Type B pancreatic cell (in vitro differentiated cells): Measurements from ENCODE around the gene BBIP1. TPM values are rescaled to one million over a fixed set of nuclear protein-coding genes. Genes with fewer than 3 reads are reported as not detected.

Source experiments
- DNase-seq: peaks from one replicate; pipeline ENCODE4 v3.0.0; 2021; ENCODE audit warnings: mixed read lengths; ENCODE audit not compliant: unreplicated experiment; ENCODE audit errors: extremely low spot score
- H3K27ac Mint-ChIP-seq: 2 replicates; pipeline ENCODE4 v1.8.0; 2021; ENCODE audit warnings: mild to moderate bottlenecking, mixed read lengths
- H3K27me3 Mint-ChIP-seq: 2 replicates; pipeline ENCODE4 v1.8.0; 2021; ENCODE audit warnings: mixed read lengths
- H3K36me3 Mint-ChIP-seq: 2 replicates; pipeline ENCODE4 v1.8.0; 2021; ENCODE audit warnings: mixed read lengths
- H3K4me1 Mint-ChIP-seq: one replicate; pipeline ENCODE4 v1.8.0; 2021; ENCODE audit warnings: mixed read lengths; ENCODE audit not compliant: unreplicated experiment
- H3K4me3 Mint-ChIP-seq: 2 replicates; pipeline ENCODE4 v1.8.0; 2021; ENCODE audit warnings: mild to moderate bottlenecking, mixed read lengths
- H3K9me3 Mint-ChIP-seq: 2 replicates; pipeline ENCODE4 v1.8.0; 2021; ENCODE audit warnings: mixed read lengths
- total RNA-seq: library from RNA; stranded (reverse); gene quantifications from 2 replicates; pipeline ENCODE4 v1.2.1, GENCODE V29; 2021; ENCODE audit warnings: low replicate concordance
- TF ChIP-seq, protein P1 (sequence below): fragments of 200-600 bp; sonication (generic); conservative IDR thresholded peaks from 2 replicates; pipeline ENCODE4 v1.5.0; 2021; ENCODE audit warnings: antibody characterized with exemption, mild to moderate bottlenecking

Gene BBIP1
- total RNA-seq, 1 donor from 2014 or later = 24.8 TPM

DNA sequence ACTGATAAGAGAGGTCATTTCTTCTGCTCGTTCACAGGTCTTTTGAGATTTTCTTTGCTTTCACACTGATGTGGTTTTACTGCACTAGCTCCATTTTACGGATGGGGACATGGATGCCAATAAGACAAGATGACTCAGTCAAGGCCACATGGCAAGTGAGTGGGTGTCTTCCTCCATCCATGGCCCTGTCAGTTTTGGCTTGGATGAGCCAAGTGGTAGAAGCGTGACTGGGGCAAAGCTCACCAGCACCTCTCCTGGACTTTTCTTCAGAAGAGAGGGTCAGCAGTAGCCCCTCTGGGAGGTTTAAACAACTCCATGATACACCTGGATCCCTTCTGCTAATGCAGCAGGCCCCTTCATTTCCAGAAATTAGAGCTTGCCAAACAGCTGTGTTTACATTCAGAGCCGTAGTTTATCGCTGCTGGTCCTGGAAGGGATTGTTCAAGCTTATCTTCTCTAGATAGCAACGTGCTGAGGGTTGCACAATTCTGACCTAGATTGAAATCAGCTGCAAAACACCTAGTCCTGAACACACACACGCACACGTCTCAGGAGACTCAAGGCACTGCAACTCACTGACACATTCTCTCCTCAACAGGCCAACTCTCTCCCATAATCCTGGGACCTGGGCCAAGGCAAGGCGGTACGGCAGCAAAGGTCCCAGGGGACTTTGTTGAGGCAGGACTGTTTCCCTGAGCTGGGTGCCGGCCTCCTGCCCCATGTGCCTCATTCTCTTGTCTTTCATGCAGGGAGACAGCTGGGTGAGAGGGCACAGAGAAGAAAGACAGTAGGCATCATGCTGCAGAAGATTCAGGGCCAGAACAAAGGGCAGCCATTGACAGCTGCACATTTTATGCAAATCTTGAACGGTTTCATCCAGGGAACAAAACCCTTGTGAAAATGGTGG lies 61.5 kb downstream of the BBIP1 start:
- H3K36me3 Mint-ChIP-seq = no peaks in the 10 kb centered on the region
- DNase-seq = no peak
- H3K4me3 Mint-ChIP-seq = no peak overlapping the region
- H3K4me1 Mint-ChIP-seq = peaks cover 39% of the 10 kb centered on the region
- H3K27ac Mint-ChIP-seq = peak overlapping the region; percentile 37
- H3K9me3 Mint-ChIP-seq = no peaks in the 10 kb centered on the region
- no peaks in the 10 kb centered on the region for H3K27me3 Mint-ChIP-seq
- TF ChIP-seq, protein P1, sequence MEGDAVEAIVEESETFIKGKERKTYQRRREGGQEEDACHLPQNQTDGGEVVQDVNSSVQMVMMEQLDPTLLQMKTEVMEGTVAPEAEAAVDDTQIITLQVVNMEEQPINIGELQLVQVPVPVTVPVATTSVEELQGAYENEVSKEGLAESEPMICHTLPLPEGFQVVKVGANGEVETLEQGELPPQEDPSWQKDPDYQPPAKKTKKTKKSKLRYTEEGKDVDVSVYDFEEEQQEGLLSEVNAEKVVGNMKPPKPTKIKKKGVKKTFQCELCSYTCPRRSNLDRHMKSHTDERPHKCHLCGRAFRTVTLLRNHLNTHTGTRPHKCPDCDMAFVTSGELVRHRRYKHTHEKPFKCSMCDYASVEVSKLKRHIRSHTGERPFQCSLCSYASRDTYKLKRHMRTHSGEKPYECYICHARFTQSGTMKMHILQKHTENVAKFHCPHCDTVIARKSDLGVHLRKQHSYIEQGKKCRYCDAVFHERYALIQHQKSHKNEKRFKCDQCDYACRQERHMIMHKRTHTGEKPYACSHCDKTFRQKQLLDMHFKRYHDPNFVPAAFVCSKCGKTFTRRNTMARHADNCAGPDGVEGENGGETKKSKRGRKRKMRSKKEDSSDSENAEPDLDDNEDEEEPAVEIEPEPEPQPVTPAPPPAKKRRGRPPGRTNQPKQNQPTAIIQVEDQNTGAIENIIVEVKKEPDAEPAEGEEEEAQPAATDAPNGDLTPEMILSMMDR = no peak

DNA sequence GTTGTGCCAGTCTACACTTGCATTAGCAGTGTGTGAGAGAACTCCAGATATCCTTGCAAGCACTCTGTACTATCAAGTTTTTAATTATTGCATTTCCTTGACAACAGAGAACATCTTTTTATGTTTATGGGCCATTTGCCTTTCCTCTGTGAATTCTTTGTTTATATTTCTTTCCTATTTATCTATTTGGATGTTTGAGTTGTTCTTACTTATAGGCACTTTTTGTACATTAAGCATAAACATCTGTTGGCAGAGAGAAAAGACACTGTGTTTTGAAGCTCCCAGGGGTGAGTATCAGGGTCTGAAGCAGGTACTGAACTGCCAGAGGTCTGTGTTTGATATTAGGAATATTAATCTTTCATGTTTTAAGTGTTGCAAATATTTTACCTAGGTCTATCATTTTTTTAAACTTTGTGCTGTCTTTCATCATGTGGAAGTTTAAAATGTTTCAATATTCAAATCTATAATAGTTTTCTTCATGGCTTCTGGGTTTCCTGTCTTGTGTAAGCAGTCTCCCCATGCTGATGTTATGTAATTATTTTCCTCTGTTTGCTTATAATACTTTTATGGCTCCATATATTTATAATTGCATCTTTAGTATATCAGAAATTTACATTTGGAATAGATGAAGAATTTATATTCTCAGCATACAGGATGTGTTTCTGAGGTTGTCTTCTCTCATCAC lies 64.9 kb downstream of the BBIP1 start:
- Mint-ChIP-seq H3K4me1 (peaks cover 21% of the 10 kb centered on the region), H3K27ac (no peak overlapping the region), H3K4me3 (no peak overlapping the region), H3K27me3 (no peaks in the 10 kb centered on the region), H3K36me3 (no peaks in the 10 kb centered on the region), H3K9me3 (no peaks in the 10 kb centered on the region)
- no peak for DNase-seq
- TF ChIP-seq, protein P1 = no peak

DNA sequence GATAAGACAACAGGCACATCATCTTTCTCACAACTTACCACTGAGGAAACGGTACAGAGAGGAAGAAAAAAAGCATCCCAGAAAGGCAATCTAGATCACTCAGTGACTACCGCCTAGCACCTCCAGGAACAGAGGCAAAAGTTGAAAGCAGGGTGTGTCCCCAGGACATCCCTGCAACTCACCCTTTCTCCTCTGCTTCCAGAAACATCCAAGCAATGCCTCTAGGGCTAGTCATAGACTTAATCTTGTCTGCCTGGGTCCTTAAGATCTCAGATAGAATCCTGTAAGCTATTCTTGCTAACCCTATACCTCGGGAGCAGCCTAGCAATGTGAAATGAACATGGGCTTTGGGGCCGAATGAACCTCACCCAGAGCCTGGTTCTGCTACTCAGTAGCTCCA lies 66.0 kb downstream of the BBIP1 start:
- Mint-ChIP-seq H3K4me3 (no peak overlapping the region), H3K9me3 (no peaks in the 10 kb centered on the region), H3K4me1 (peaks cover 20% of the 10 kb centered on the region), H3K27me3 (no peaks in the 10 kb centered on the region), H3K36me3 (no peaks in the 10 kb centered on the region), H3K27ac (no peak overlapping the region)
- TF ChIP-seq, protein P1 = no peak
- DNase-seq = no peak

DNA sequence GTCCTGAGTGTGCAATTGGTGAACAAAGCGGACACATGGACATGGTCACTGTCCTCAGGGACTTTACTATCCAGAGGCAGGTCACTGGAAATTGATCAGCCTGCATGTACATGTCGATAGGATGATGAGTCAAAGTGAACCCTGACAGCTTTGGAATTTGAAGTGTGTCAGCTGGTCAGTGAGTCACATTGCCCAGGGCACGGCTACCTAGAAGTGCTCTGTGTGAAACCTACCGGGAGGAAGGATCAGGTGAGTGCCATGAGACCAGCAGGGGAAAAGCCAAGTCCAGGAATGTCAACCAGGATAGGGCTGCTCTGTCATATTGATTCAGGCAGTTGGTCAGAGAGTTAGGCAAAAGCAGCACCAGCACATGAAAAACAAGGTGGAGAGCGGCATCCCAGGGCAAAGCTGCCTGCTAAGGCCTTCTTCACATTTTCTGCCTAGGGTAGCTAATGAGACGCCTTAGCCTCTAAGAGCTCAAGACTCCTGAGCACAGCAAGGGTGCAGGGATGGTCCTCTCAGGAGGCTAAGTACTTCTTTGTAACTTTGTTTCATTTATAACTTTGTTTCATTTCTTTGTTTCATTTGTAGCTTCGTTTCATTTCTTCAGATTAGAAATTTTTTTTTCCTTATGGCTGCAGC lies 66.6 kb downstream of the BBIP1 start:
- Mint-ChIP-seq H3K27ac (no peak overlapping the region), H3K4me1 (peaks cover 25% of the 10 kb centered on the region), H3K36me3 (no peaks in the 10 kb centered on the region), H3K9me3 (no peaks in the 10 kb centered on the region), H3K27me3 (no peaks in the 10 kb centered on the region), H3K4me3 (no peak overlapping the region)
- DNase-seq = no peak
- TF ChIP-seq, protein P1 = no peak

DNA sequence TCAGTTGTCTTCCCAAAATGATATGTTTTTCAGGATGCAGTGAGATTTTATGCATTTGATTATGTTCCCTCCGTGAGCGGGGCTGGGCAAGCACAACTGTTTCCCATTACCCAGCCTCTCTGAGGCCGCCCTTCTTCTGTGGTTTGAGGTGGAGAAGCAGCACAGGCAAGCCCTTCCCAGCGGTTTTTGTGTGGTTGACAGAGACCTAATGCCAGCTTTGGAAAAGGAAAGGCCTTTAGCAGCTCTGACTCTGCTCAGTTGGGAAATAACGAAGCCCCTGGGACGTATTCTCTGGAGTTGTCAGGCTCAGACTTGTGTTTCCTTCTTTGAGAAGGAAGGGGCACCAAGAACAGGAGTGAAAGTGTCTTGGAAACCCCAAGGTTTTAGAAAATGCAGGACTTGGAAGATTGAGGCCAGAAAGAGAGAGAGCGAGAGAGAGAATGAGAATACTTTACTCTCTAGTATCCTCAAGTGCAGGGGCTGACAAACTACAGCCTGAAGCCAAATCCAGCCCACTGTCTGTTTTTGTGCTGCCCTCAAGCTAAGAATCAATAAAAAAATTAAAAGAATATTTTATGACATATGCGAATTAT lies 67.9 kb downstream of the BBIP1 start:
- H3K27me3 Mint-ChIP-seq = no peaks in the 10 kb centered on the region
- no peaks in the 10 kb centered on the region for H3K9me3 Mint-ChIP-seq
- no peak overlapping the region for H3K27ac Mint-ChIP-seq
- H3K4me3 Mint-ChIP-seq = no peak overlapping the region
- DNase-seq = no peak
- H3K36me3 Mint-ChIP-seq = no peaks in the 10 kb centered on the region
- peaks cover 36% of the 10 kb centered on the region for H3K4me1 Mint-ChIP-seq
- TF ChIP-seq, protein P1 = no peak
